Karpas-422 (cell line): ENCODE results near the gene FMN1. TPM values are rescaled to one million over a fixed set of nuclear protein-coding genes. Genes with fewer than 3 reads are reported as not detected.

ENCODE experiments used
- DNase-seq: peaks from one replicate; pipeline ENCODE4 v3.0.0-alpha.2; 2015
- H2AFZ ChIP-seq: fragments of 200-600 bp; sonication (generic); 2 replicates; pipeline ENCODE4 v1.6.1; 2014; ENCODE audit warnings: antibody characterized with exemption, low read length, mixed read lengths
- H3K27ac ChIP-seq: fragments of 200-600 bp; sonication (generic); 2 replicates; pipeline ENCODE4 v1.5.1; 2014; ENCODE audit warnings: mild to moderate bottlenecking, low read length, moderate library complexity
- H3K27me3 ChIP-seq: fragments of 200-600 bp; sonication (generic); 2 replicates; pipeline ENCODE4 v1.6.1; 2014; ENCODE audit warnings: low read length, mixed read lengths
- H3K36me3 ChIP-seq: fragments of 200-600 bp; sonication (generic); 2 replicates; pipeline ENCODE4 v1.6.1; 2014; ENCODE audit warnings: low read length, mixed read lengths; ENCODE audit not compliant: insufficient read depth
- H3K4me1 ChIP-seq: fragments of 200-600 bp; sonication (generic); 2 replicates; pipeline ENCODE4 v1.6.1; 2014; ENCODE audit warnings: mild to moderate bottlenecking, low read length, mixed read lengths
- H3K4me2 ChIP-seq: fragments of 200-600 bp; sonication (generic); 2 replicates; pipeline ENCODE4 v1.6.1; 2014; ENCODE audit warnings: low read length, low read depth, mild to moderate bottlenecking; ENCODE audit not compliant: poor library complexity, severe bottlenecking
- H3K4me3 ChIP-seq: fragments of 200-600 bp; sonication (generic); 2 replicates; pipeline ENCODE4 v1.5.1; 2014; ENCODE audit warnings: mild to moderate bottlenecking, antibody characterized with exemption, low read length, mixed read lengths
- H3K79me2 ChIP-seq: fragments of 200-600 bp; sonication (generic); 2 replicates; pipeline ENCODE4 v1.6.1; 2014; ENCODE audit warnings: mild to moderate bottlenecking, low read length, mixed read lengths
- H3K9ac ChIP-seq: fragments of 200-600 bp; sonication (generic); 2 replicates; pipeline ENCODE4 v1.6.0; 2014; ENCODE audit warnings: low read length
- H3K9me2 ChIP-seq: fragments of 200-600 bp; sonication (generic), shearing (Covaris generic); replicated peaks from 2 replicates; pipeline ENCODE4 v1.6.0; 2014; ENCODE audit warnings: mild to moderate bottlenecking, low read length, moderate library complexity; ENCODE audit not compliant: insufficient read depth
- H3K9me3 ChIP-seq: fragments of 300-700, 200-600 bp; sonication (generic); 2 replicates; pipeline ENCODE4 v1.6.1; 2014; ENCODE audit warnings: low read length, mixed read lengths
- H4K20me1 ChIP-seq: fragments of 200-600 bp; sonication (generic); 2 replicates; pipeline ENCODE4 v1.6.1; 2014; ENCODE audit warnings: mild to moderate bottlenecking, antibody characterized with exemption, low read length, low read depth; ENCODE audit not compliant: insufficient read depth
- total RNA-seq: library from RNA; depleted of rRNA; stranded (reverse); fragments of >200 nt; shearing (Covaris generic); gene quantifications from 2 replicates; pipeline ENCODE4 v1.2.3, GENCODE V29; 2014; ENCODE audit warnings: low replicate concordance

The FMN1 gene
- total RNA-seq, 1 experiment from 2014 or later, result 1.1 TPM

DNA sequence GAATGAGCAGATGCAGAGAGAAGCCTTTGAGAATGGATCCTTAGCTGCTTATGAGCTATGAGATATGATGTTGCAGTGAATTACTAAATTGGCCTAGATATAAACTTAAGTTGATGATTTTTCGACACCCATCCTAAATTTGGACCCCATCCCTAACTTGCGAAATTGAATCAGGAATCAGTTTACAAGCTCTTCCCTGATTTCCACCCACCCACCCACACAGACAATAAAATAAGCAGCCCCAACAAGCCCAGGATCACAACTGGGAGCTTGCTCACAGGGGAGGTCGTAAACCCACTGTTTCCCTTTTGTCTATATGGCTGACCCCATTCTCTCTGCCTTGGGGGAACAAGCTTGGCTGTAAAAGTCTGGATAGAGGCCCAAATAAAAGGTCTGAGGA is 419.4 kb downstream of the FMN1 start:
- Histone ChIP-seq H3K4me3 (no peak overlapping the region), H3K9me2 (no peaks in the 10 kb centered on the region), H4K20me1 (no peaks in the 10 kb centered on the region), H3K9ac (no peak overlapping the region), H2AFZ (no peak overlapping the region), H3K79me2 (no peaks in the 10 kb centered on the region), H3K27ac (no peak overlapping the region), H3K27me3 (0 out of 2 replicates have a peak, but pooled peaks cover 5% of the 10 kb centered on the region), H3K36me3 (no peaks in the 10 kb centered on the region), H3K4me1 (no peaks in the 10 kb centered on the region), H3K9me3 (peaks cover 8% of the 10 kb centered on the region; the same call in 1 of the 2 replicates), H3K4me2 (no peak overlapping the region)
- DNase-seq, result no peak

GRCh38 chr15:32774022-32774421 is 420.5 kb downstream of the FMN1 start:
- Histone ChIP-seq H3K9me2 (no peaks in the 10 kb centered on the region), H3K9ac (no peak overlapping the region), H3K79me2 (no peaks in the 10 kb centered on the region), H3K4me3 (no peak overlapping the region), H3K27me3 (0 out of 2 replicates have a peak, but pooled peaks cover 2% of the 10 kb centered on the region), H4K20me1 (no peaks in the 10 kb centered on the region), H3K27ac (no peak overlapping the region), H3K4me2 (no peak overlapping the region), H3K36me3 (no peaks in the 10 kb centered on the region), H2AFZ (no peak overlapping the region), H3K9me3 (peaks cover 7% of the 10 kb centered on the region; the same call in 1 of the 2 replicates), H3K4me1 (no peaks in the 10 kb centered on the region)
- DNase-seq, result no peak

DNA sequence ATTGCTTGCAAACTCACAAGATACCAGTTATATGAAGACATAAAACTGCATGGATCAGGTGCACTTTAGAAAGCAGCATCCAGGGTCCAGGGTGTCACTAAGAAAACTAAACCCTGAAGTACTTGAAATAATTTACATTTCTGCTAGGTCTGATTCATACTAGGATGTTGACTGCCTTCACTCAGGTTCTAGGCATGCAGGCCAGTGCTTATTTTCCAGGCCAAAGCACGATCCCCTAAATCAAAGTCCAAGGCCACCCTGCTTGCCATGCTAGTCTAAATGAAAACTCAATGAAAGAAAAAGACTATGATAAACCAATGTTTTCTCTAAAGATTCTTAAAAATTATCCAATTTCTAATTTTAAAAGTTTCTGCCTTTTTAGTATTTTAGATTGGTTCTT is 427.3 kb downstream of the FMN1 start:
- H4K20me1 ChIP-seq, result no peaks in the 10 kb centered on the region
- H3K9me3 ChIP-seq, result no peaks in the 10 kb centered on the region
- H3K9me2 ChIP-seq, result no peaks in the 10 kb centered on the region
- no peaks in the 10 kb centered on the region for H3K36me3 ChIP-seq
- H3K4me3 ChIP-seq, result no peak overlapping the region
- no peak overlapping the region for H3K27ac ChIP-seq
- no peak overlapping the region for H2AFZ ChIP-seq
- no peak for DNase-seq
- H3K27me3 ChIP-seq, result no peaks in the 10 kb centered on the region
- no peaks in the 10 kb centered on the region for H3K4me1 ChIP-seq
- H3K79me2 ChIP-seq, result no peaks in the 10 kb centered on the region
- no peak overlapping the region for H3K9ac ChIP-seq
- H3K4me2 ChIP-seq, result no peak overlapping the region

DNA sequence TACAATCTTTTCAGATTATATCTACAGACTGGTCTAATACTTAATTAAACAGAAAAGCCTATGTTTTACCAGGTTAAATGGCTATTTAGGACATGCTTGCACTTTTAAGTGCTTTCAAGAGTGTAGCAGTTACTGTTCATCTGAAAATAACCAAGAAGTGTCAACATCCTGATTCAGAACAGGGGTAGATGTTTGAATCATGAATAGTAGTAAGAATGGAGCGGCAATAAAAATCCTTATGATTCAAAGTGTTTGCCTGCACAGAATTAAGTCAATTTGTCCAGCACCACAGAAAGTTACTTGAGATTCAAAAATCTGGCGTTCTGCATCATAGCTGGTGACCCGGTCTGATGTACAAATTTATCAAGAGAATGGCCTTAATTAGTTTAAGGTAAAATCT is 428.4 kb downstream of the FMN1 start:
- Histone ChIP-seq H4K20me1 (no peaks in the 10 kb centered on the region), H3K79me2 (no peaks in the 10 kb centered on the region), H3K4me2 (no peak overlapping the region), H3K4me3 (no peak overlapping the region), H3K9me2 (no peaks in the 10 kb centered on the region), H3K27ac (no peak overlapping the region), H3K4me1 (no peaks in the 10 kb centered on the region), H3K27me3 (no peaks in the 10 kb centered on the region), H2AFZ (no peak overlapping the region), H3K9ac (no peak overlapping the region), H3K9me3 (no peaks in the 10 kb centered on the region), H3K36me3 (no peaks in the 10 kb centered on the region)
- no peak for DNase-seq

DNA sequence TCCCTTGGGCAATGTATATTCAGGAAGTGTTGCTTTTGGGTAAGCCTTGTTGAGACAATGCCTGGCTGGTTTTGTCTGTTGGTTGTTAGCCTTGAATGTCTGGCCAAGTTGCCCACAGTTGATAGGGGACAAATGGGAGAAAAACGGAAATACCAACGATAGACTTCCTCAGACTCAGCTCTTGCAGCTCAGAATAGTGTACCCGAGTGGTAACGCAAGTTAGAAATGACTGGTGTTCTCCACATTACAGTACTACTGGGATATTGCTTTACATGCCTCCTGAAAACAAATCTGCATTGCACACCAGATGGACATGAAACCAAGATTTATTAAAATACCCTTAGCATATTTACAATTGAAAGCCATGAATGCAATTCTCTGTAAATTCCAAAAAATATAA is 429.3 kb downstream of the FMN1 start:
- no peaks in the 10 kb centered on the region for H3K36me3 ChIP-seq
- DNase-seq, result no peak

DNA sequence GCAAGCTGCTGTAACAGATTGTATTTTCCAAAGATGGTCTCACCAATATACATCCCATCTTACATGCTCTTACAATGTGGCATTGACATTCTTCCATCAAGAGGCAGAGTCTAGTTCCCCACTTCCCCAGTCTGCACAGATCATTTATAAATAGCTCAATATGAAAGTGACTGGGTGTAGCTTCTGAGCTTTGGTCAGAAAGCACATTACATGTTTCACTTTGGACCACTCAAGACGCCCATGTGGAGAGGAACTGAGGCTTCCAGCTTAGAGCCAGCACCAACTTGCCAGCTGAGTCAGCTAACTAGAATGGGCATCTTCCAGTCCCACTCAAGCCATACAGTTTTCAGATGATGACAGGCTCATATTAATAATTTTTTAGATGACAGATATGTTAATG is 431.2 kb downstream of the FMN1 start:
- Histone ChIP-seq H3K9ac (no peak overlapping the region), H3K4me3 (no peak overlapping the region), H3K9me3 (no peaks in the 10 kb centered on the region), H3K36me3 (no peaks in the 10 kb centered on the region), H2AFZ (no peak overlapping the region), H4K20me1 (no peaks in the 10 kb centered on the region), H3K4me1 (no peaks in the 10 kb centered on the region), H3K4me2 (no peak overlapping the region), H3K27me3 (no peaks in the 10 kb centered on the region), H3K79me2 (no peaks in the 10 kb centered on the region), H3K9me2 (no peaks in the 10 kb centered on the region), H3K27ac (no peak overlapping the region)
- no peak for DNase-seq

More for the DNA sequence above, 429.3 kb downstream of the FMN1 start:
- Histone ChIP-seq H3K27me3 (no peaks in the 10 kb centered on the region), H3K4me2 (no peak overlapping the region), H3K9me3 (no peaks in the 10 kb centered on the region), H3K4me1 (no peaks in the 10 kb centered on the region), H3K9ac (no peak overlapping the region), H3K9me2 (no peaks in the 10 kb centered on the region), H3K79me2 (no peaks in the 10 kb centered on the region), H3K27ac (no peak overlapping the region), H3K4me3 (no peak overlapping the region), H2AFZ (no peak overlapping the region), H4K20me1 (no peaks in the 10 kb centered on the region)

GRCh38 chr15:32757426-32757825 is 437.1 kb downstream of the FMN1 start:
- H4K20me1 ChIP-seq, result no peaks in the 10 kb centered on the region
- H3K4me2 ChIP-seq, result no peak overlapping the region
- H3K27me3 ChIP-seq, result no peaks in the 10 kb centered on the region
- no peak overlapping the region for H3K27ac ChIP-seq
- no peaks in the 10 kb centered on the region for H3K79me2 ChIP-seq
- DNase-seq, result no peak
- H3K4me3 ChIP-seq, result no peak overlapping the region
- no peaks in the 10 kb centered on the region for H3K36me3 ChIP-seq
- no peaks in the 10 kb centered on the region for H3K9me2 ChIP-seq
- no peak overlapping the region for H3K9ac ChIP-seq
- H3K9me3 ChIP-seq, result no peaks in the 10 kb centered on the region
- no peak overlapping the region for H2AFZ ChIP-seq
- H3K4me1 ChIP-seq, result no peaks in the 10 kb centered on the region

DNA sequence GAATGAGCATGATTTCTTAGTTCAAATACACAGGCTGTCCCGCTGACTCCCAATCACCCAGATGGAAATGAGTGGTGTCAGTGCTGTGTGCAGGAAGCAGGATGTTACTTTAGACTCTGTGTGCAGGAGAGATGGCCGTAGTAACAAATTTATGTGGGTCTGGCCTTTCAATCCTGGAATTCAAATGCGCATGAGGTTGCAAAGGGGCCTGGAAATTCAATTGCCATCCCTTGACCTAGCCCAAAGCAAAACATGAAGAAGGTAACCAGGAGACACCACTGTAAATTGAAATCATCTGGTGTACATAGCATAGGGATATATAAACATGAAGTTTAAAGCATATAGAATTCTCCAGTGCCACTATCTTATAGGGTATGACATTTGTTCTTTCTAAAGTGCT is 443.5 kb downstream of the FMN1 start:
- no peak for DNase-seq
- H2AFZ ChIP-seq, result no peak overlapping the region

DNA sequence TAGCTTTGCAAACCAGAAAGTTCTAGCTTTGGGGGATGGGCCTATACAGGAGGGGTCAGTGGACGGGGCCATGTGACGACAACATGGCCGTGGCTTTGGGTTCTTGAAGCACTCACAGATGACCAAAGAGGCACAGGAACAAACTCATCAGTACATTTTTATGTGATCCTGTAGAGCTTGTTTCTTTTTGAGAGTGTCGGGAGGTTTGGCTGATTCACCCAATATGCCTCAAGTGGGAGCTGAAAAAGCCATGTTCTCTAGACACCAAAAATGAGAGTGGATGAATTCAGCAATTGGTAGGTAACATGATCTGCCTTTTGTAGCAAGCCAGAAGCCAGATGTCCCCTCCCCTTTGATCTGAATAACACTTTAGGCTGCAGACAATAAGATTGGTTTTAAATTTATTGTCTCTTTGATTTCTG is 446.6 kb downstream of the FMN1 start:
- H4K20me1 ChIP-seq, result no peaks in the 10 kb centered on the region
- H3K27me3 ChIP-seq, result 0 out of 2 replicates have a peak, but pooled peaks cover 2% of the 10 kb centered on the region
- H3K4me2 ChIP-seq, result no peak overlapping the region
- no peak overlapping the region for H3K4me3 ChIP-seq
- DNase-seq, result no peak
- no peak overlapping the region for H3K27ac ChIP-seq
- H3K4me1 ChIP-seq, result no peaks in the 10 kb centered on the region
- no peaks in the 10 kb centered on the region for H3K36me3 ChIP-seq
- no peaks in the 10 kb centered on the region for H3K79me2 ChIP-seq
- no peaks in the 10 kb centered on the region for H3K9me2 ChIP-seq
- no peak overlapping the region for H3K9ac ChIP-seq
- H2AFZ ChIP-seq, result no peak overlapping the region
- no peaks in the 10 kb centered on the region for H3K9me3 ChIP-seq

More for the DNA sequence above, 443.5 kb downstream of the FMN1 start:
- H3K4me1 ChIP-seq, result no peaks in the 10 kb centered on the region
- no peak overlapping the region for H3K4me3 ChIP-seq
- H3K79me2 ChIP-seq, result no peaks in the 10 kb centered on the region
- H3K27ac ChIP-seq, result no peak overlapping the region
- H3K4me2 ChIP-seq, result no peak overlapping the region
- H4K20me1 ChIP-seq, result no peaks in the 10 kb centered on the region
- H3K9me3 ChIP-seq, result no peaks in the 10 kb centered on the region
- H3K9me2 ChIP-seq, result no peaks in the 10 kb centered on the region
- H3K27me3 ChIP-seq, result 0 out of 2 replicates have a peak, but pooled peaks cover 2% of the 10 kb centered on the region
- no peak overlapping the region for H3K9ac ChIP-seq
- no peaks in the 10 kb centered on the region for H3K36me3 ChIP-seq
